GOT3 (cell line): Measurements from ENCODE around the gene NUAK1.

ENCODE experiments used
- DNase-seq: peaks from one replicate; lab custom pipeline; 2025; ENCODE audit warnings: mixed read lengths; lab: John Stamatoyannopoulos, UW

The NUAK1 gene

GRCh38 chr12:106130474-106131113 lies 8.2 kb downstream of the NUAK1 start:
- no peak for DNase-seq

GRCh38 chr12:106128585-106129328 lies 10.0 kb downstream of the NUAK1 start:
- no peak for DNase-seq

GRCh38 chr12:106127338-106128126 lies 11.2 kb downstream of the NUAK1 start:
- DNase-seq: no peak

- DNase-seq: no peak
Observed at GRCh38 chr12:106126441-106127337, 12.1 kb downstream of the NUAK1 start.

GRCh38 chr12:106125351-106126095 lies 13.2 kb downstream of the NUAK1 start:
- DNase-seq: no peak

GRCh38 chr12:106123551-106124081 lies 15.1 kb downstream of the NUAK1 start:
- DNase-seq: no peak

- DNase-seq: no peak
Observed at GRCh38 chr12:106123110-106123509, 15.6 kb downstream of the NUAK1 start.

GRCh38 chr12:106122004-106122403 lies 16.8 kb downstream of the NUAK1 start:
- no peak for DNase-seq

GRCh38 chr12:106120519-106121105 lies 18.1 kb downstream of the NUAK1 start:
- no peak for DNase-seq

- no peak for DNase-seq
Observed at GRCh38 chr12:106119301-106119700, 19.5 kb downstream of the NUAK1 start.

- DNase-seq: no peak
Observed at GRCh38 chr12:106118381-106119130, 20.2 kb downstream of the NUAK1 start.

GRCh38 chr12:106115440-106115839 lies 23.3 kb downstream of the NUAK1 start:
- DNase-seq: no peak

GRCh38 chr12:106114447-106115068 lies 24.2 kb downstream of the NUAK1 start:
- no peak for DNase-seq

GRCh38 chr12:106113824-106114446 lies 24.8 kb downstream of the NUAK1 start:
- DNase-seq: no peak

GRCh38 chr12:106113446-106113823 lies 25.3 kb downstream of the NUAK1 start:
- DNase-seq: no peak

GRCh38 chr12:106113042-106113441 lies 25.7 kb downstream of the NUAK1 start:
- DNase-seq: no peak

GRCh38 chr12:106112145-106112821 lies 26.5 kb downstream of the NUAK1 start:
- DNase-seq: no peak

- DNase-seq: no peak
Observed at GRCh38 chr12:106110626-106111300, 28.0 kb downstream of the NUAK1 start.
